ENCODE data around the gene CSNK1A1.

The CSNK1A1 gene

GRCh38 chr5:149551227-149552037, at the start of gene CSNK1A1:
Gene CSNK1A1, minus strand, starts transcription at chr5:149551439. Its CDS starts 475 bp downstream, at chr5:149550964.
- TF ChIP-seq ZFX (IDR thresholded peaks at IDR 0.05; ENCODE audit: borderline replicate concordance), result no peak
- TF ChIP-seq CTCF (IDR thresholded peaks at IDR 0.05), result peak; percentile 87
- H3K27ac ChIP-seq, result peak within 1 kb of the TSS; percentile 95

- peak overlapping the region; percentile 100 for H3K27ac ChIP-seq
Observed at GRCh38 chr5:149600932-149601331, 49.7 kb upstream of the CSNK1A1 start.

GRCh38 chr5:149599375-149599774, 48.1 kb upstream of the CSNK1A1 start:
- TF ChIP-seq CTCF (IDR thresholded peaks at IDR 0.05), result no peak
- no peak for TF ChIP-seq ZFX (IDR thresholded peaks at IDR 0.05; ENCODE audit: borderline replicate concordance)

More at GRCh38 chr5:149600932-149601331, 49.7 kb upstream of the CSNK1A1 start:
- TF ChIP-seq CTCF (IDR thresholded peaks at IDR 0.05) (no peak), ZFX (IDR thresholded peaks at IDR 0.05; ENCODE audit: borderline replicate concordance) (no peak)

GRCh38 chr5:149598966-149599365, 47.7 kb upstream of the CSNK1A1 start:
- peak overlapping the region; percentile 100 for H3K27ac ChIP-seq
- TF ChIP-seq CTCF (IDR thresholded peaks at IDR 0.05), result 0 out of 2 replicates have a peak, but pooled peaks have one; percentile 11
- no peak for TF ChIP-seq ZFX (IDR thresholded peaks at IDR 0.05; ENCODE audit: borderline replicate concordance)

More at GRCh38 chr5:149599375-149599774, 48.1 kb upstream of the CSNK1A1 start:
- peak overlapping the region; percentile 100 for H3K27ac ChIP-seq

- H3K27ac ChIP-seq, result peak overlapping the region; percentile 100
Observed at GRCh38 chr5:149598234-149598633, 47.0 kb upstream of the CSNK1A1 start.

- H3K27ac ChIP-seq, result peak overlapping the region; percentile 100
Observed at GRCh38 chr5:149597618-149598017, 46.4 kb upstream of the CSNK1A1 start.

GRCh38 chr5:149596712-149597111, 45.5 kb upstream of the CSNK1A1 start:
- no peak for TF ChIP-seq CTCF (IDR thresholded peaks at IDR 0.05)
- no peak for TF ChIP-seq ZFX (IDR thresholded peaks at IDR 0.05; ENCODE audit: borderline replicate concordance)
- peak overlapping the region; percentile 100 for H3K27ac ChIP-seq

More at GRCh38 chr5:149597618-149598017, 46.4 kb upstream of the CSNK1A1 start:
- TF ChIP-seq ZFX (IDR thresholded peaks at IDR 0.05; ENCODE audit: borderline replicate concordance) (no peak), CTCF (IDR thresholded peaks at IDR 0.05) (no peak)

GRCh38 chr5:149595105-149595504, 43.9 kb upstream of the CSNK1A1 start:
- peak overlapping the region; percentile 100 for H3K27ac ChIP-seq

Data from 22Rv1 (cell line).